Esophagus squamous epithelium (tissue), 5 donors: ENCODE measurements around the gene BHLHE23. TPM values are rescaled to one million over a fixed set of nuclear protein-coding genes. Genes with fewer than 3 reads are reported as not detected.

Experiments used
- DNase-seq: peaks from one replicate; lab custom pipeline; 2025; lab: John Stamatoyannopoulos, UW
- H3K27ac ChIP-seq, 4 donors: fragments of 200-600 bp; sonication (generic); one replicate each; pipeline ENCODE4 v1.5.1; 2016 to 2019; ENCODE audit warnings: mild to moderate bottlenecking in 1 of 4
- H3K27me3 ChIP-seq, 4 donors: fragments of 200-600 bp; sonication (generic); 1 replicate in 3 of 4; 2 replicates in 1 of 4; pipeline versions ENCODE4 v1.5.1 to v1.6.0; 2017 to 2021; ENCODE audit warnings: antibody characterized with exemption in 1 of 4
- H3K36me3 ChIP-seq, 3 donors: fragments of 200-600 bp; sonication (generic); one replicate each; pipeline ENCODE4 v1.5.1; 2016 to 2019
- H3K4me1 ChIP-seq, 3 donors: fragments of 200-600 bp; sonication (generic); one replicate each; pipeline ENCODE4 v1.5.1; 2017 to 2019
- H3K4me3 ChIP-seq, 4 donors: fragments of 200-600 bp; sonication (generic); 1 replicate in 3 of 4; 2 replicates in 1 of 4; pipeline ENCODE4 v1.5.1; 2016 to 2019; ENCODE audit warnings: mild to moderate bottlenecking in 2 of 4, moderate library complexity in 1 of 4
- H3K9me3 ChIP-seq, 3 donors: fragments of 200-600 bp; sonication (generic); one replicate each; pipeline ENCODE4 v1.5.1; 2016 to 2019
- CTCF ChIP-seq, 6 experiments: fragments of 450-650 bp in 4 of 6; fragments of 200-600 bp in 2 of 6; sonication (generic) in 2 of 6; IDR thresholded peaks; one replicate each; pipeline ENCODE4 v1.5.1; 2016 to 2019; ENCODE audit warnings: antibody characterized with exemption in 6 of 6, mild to moderate bottlenecking in 4 of 6, moderate library complexity in 4 of 6
- POLR2A ChIP-seq, 4 donors: fragments of 450-650 bp; IDR thresholded peaks; one replicate each; pipeline ENCODE4 v1.6.1; 2017; ENCODE audit warnings: antibody characterized with exemption in 4 of 4, mild to moderate bottlenecking in 4 of 4, moderate library complexity in 3 of 4
- WGBS, 2 donors: methylation state at CpG; one replicate each; pipeline ENCODE4 v1.1.5; 2018; 5-methylcytosine and 5-hydroxymethylcytosine counted together
- intact Hi-C: fragments of 100-400 bp; cut with DNase I; formaldehyde crosslinking; loops from one replicate; pipeline ENCODE4 v1.15.0; 2022
- total RNA-seq, 4 donors: library from RNA; depleted of rRNA; stranded (reverse); fragments of >200 nt; gene quantifications; one replicate each; pipeline ENCODE4 v1.1.0, GENCODE V29; 2016
- donor health status: DM: yes; HTN: yes; CAD: no.

The BHLHE23 gene
- total RNA-seq, 4 donors from 2014 or later: not detected

DNA sequence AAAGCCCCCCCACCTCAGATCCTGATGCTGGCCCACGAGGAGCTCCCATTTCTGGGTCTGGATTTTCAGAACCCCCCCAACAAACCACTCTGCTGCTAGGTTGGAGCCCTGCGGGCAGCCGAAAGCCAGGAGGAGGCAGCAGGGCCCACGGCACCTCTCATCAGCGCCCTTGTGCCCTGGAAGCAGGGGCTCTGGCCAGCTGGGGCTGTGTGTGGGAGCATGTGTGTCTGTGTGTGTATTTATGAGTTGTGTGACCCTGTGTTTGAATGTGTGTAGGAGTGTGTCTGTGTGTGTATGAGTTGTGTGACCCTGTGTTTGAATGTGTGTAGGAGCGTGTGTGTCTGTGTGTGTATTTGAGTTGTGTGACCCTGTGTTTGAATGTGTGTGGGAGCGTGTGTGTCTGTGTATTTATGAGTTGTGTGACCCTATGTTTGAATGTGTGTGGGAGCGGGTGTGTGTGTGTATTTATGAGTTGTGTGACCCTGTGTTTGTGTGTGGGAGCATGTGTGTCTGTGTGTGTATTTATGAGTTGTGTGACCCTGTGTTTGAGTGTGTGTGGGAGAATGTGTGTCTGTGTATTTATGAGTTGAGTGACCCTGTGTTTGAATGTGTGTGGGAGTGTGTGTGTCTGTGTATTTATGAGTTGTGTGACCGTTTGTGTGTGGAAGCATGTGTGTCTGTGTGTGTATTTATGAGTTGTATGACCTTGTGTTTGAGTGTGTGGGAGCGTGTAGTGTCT, 35.4 kb downstream of the BHLHE23 start:
- Histone ChIP-seq H3K9me3 (no peaks in the 10 kb centered on the region), H3K27me3 (peaks cover 0 to 88% (median 23%) of the 10 kb centered on the region in 4 donors), H3K4me3 (no peak overlapping the region), H3K36me3 (no peaks in the 10 kb centered on the region), H3K27ac (no peak overlapping the region), H3K4me1 (peaks cover 6 to 16% (median 7%) of the 10 kb centered on the region in 3 donors)
- no peak for TF ChIP-seq CTCF (IDR thresholded peaks at IDR 0.05)
- TF ChIP-seq POLR2A (IDR thresholded peaks at IDR 0.05): no peak
- 69 to 73% methylated on average over 6 to 7 of the region's 10 CpGs for WGBS, 2 donors
- DNase-seq: no peak
- intact Hi-C loops: no loop called here

- 42% methylated on average over 4 of the region's 33 CpGs; no CpG with 5 or more reads in 1 of the 2 donors for WGBS, 2 donors
- peaks cover 0 to 80% (median 20%) of the 10 kb centered on the region in 4 donors for H3K27me3 ChIP-seq
- intact Hi-C loops: no loop called here
- H3K27ac ChIP-seq: no peak overlapping the region
- H3K4me1 ChIP-seq: peaks cover 6 to 16% (median 7%) of the 10 kb centered on the region in 3 donors
- no peak for DNase-seq
- no peak overlapping the region for H3K4me3 ChIP-seq
- no peak for TF ChIP-seq CTCF (IDR thresholded peaks at IDR 0.05)
- TF ChIP-seq POLR2A (IDR thresholded peaks at IDR 0.05): no peak
- H3K9me3 ChIP-seq: no peaks in the 10 kb centered on the region
- no peaks in the 10 kb centered on the region for H3K36me3 ChIP-seq
Observed at GRCh38 chr20:62970307-62971210, 36.2 kb downstream of the BHLHE23 start.

- H3K27me3 ChIP-seq: peaks cover 0 to 73% (median 14%) of the 10 kb centered on the region in 4 donors
- H3K9me3 ChIP-seq: no peaks in the 10 kb centered on the region
- DNase-seq: no peak
- 82 to 87% methylated on average over 2 to 5 of the region's 8 CpGs for WGBS, 2 donors
- TF ChIP-seq CTCF (IDR thresholded peaks at IDR 0.05) (no peak), POLR2A (IDR thresholded peaks at IDR 0.05) (no peak)
- no peak overlapping the region for H3K4me3 ChIP-seq
- peaks cover 6 to 16% (median 7%) of the 10 kb centered on the region in 3 donors for H3K4me1 ChIP-seq
- no peak overlapping the region for H3K27ac ChIP-seq
- intact Hi-C loops: no loop called here
- H3K36me3 ChIP-seq: no peaks in the 10 kb centered on the region
Observed at GRCh38 chr20:62969939-62970306, 36.8 kb downstream of the BHLHE23 start.

GRCh38 chr20:62969179-62969760, 37.5 kb downstream of the BHLHE23 start:
- DNase-seq: no peak
- no peaks in the 10 kb centered on the region for H3K9me3 ChIP-seq
- TF ChIP-seq CTCF (IDR thresholded peaks at IDR 0.05) (no peak), POLR2A (IDR thresholded peaks at IDR 0.05) (no peak)
- intact Hi-C loops: no loop called here
- H3K4me1 ChIP-seq: peaks cover 6 to 14% (median 7%) of the 10 kb centered on the region in 3 donors
- no peak overlapping the region for H3K4me3 ChIP-seq
- no peaks in the 10 kb centered on the region for H3K36me3 ChIP-seq
- H3K27me3 ChIP-seq: peaks cover 0 to 67% (median 11%) of the 10 kb centered on the region in 4 donors
- H3K27ac ChIP-seq: no peak overlapping the region
- WGBS, 2 donors: 58 to 65% methylated on average over 16 of the region's 16 CpGs
